GM18505 (cell line): ENCODE data around the gene LENG1.
A peak's percentile ranks its signal among the peaks of the same experiment; 100 is the strongest.
"Not testable (repeated sequence)": the region's sequence is repeated elsewhere in the genome, so short reads cannot be mapped to it uniquely, and the experiment has no call there.

Source experiments
- ATAC-seq: cut with Tn5 transposase; IDR thresholded peaks from one replicate; pipeline ENCODE4 v1.9.1; 2021; ENCODE audit not compliant: unreplicated experiment
- POLR2A ChIP-seq: IDR thresholded peaks from 4 replicates; pipeline ENCODE4 v1.6.1; 2011; ENCODE audit warnings: borderline replicate concordance; ENCODE audit not compliant: insufficient read depth, insufficient read length; ENCODE audit errors: extremely low read depth

The LENG1 gene

DNA sequence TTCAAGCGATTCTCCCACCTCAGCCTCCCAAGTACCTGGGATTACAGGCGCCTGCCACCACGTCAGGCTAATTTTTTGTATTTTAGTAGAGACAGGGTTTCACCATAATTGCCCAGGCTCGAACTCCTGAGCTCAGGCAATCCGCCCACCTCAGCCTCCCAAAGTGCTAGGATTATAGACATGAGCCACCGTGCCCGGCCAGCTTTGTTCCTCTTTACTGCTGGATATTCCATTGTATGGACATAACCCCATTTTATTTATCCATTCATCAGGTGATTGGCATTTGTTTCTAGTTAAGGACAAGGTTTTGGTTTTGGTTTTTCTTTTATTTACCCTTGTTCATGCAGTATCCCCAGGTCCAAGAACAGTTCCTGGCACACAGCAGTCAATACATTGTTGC lies 37.0 kb upstream of the LENG1 start:
- TF ChIP-seq POLR2A: no peak
- ATAC-seq: no peak

DNA sequence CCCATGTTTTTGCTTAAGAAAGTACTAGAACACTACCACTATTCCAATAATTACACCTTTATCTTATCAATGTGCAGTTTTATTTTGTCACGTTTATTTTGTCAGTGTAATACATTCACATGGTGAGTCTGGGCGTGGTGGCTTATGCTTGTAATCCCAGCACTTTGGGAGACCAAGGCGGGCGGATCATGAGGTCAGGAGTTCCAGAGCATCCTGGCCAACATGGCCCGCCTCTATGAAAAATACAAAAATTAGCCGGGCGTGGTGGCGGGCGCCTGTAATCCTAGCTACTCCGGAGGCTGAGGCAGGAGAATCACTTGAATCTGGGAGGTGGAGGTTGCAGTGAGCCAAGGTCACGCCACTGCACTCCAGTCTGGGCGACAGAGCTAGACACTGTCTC lies 34.9 kb upstream of the LENG1 start:
- not testable (repeated sequence) for ATAC-seq

DNA sequence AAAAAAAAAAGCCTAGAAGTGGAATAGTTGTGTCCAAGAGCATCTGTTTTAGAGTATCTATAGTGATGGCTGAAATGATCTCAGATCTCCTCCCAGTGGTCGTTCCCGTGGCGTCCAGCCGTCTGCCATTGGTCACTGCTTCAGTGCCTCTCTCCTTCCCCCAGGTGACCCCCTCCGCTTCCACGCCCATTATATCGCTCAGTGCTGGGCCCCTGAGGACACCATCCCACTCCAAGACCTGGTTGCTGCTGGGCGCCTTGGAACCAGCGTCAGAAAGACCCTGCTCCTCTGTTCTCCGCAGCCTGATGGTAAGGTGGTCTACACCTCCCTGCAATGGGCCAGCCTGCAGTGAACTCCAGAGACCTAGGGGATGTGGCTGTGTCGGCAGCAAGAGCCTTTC lies 33.5 kb upstream of the LENG1 start:
- no peak for ATAC-seq
- no peak for TF ChIP-seq POLR2A

DNA sequence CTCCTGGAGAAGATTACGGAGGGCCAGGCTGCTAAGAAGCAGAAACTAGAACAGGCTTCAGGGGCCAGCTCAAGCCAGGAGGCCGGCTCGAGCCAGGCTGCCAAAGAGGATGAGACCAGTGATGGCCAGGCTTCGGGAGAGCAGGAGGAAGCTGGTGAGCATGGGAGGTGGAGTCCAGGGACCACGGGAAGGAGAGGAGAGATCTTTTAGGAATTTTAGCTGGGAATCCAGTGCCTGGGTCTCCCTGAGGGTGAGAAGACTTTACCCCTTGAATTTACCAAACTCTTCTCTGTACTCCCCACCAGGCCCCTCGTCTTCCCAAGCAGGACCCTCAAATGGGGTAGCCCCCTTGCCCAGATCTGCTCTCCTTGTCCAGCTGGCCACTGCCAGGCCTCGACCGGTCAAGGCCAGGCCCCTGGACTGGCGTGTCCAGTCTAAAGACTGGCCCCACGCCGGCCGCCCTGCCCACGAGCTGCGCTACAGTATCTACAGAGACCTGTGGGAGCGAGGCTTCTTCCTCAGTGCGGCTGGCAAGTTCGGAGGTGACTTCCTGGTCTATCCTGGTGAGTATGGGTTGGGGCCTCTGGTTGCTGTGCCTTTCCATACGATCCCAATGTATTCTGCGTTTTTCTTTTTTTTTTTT lies 32.4 kb upstream of the LENG1 start:
- TF ChIP-seq POLR2A: no peak
- ATAC-seq: no peak

DNA sequence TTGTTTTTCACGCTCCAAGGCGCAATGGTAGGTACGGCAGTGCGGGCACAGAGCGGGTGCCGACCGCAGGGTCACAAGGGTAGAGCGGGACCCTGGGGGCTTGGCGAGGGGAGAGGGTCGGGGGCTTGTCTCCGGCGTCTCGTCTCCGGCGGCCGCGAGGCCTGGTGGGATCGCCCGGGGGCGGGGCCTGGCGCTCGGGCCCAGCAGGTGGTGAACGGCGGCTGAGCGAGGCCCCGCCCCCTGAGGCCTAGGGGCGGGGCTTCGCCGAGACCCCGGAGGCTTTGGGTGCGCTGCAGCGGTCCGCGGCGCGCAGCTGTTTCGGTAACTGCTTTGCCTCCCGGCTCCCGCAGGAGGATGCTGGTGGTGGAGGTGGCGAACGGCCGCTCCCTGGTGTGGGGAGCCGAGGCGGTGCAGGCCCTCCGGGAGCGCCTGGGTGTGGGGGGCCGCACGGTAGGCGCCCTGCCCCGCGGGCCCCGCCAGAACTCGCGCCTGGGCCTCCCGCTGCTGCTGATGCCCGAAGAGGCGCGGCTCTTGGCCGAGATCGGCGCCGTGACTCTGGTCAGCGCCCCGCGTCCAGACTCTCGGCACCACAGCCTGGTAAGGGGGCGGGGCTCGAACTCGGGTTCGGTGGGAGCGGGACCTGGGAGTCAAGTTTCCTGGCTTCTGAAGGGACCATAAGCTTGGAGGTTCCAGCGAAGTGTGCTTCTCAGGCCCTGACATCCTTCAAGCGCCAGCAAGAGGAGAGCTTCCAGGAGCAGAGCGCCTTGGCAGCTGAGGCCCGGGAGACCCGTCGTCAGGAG lies 31.7 kb upstream of the LENG1 start, which contains the start of gene TSEN34:
TSS of gene TSEN34 (plus strand) at position 298 of the 800 bp plus-strand sequence. CDS start at position 355, 57 bp downstream.
- TF ChIP-seq POLR2A: peak; percentile 80
- ATAC-seq: peak; percentile 23

DNA sequence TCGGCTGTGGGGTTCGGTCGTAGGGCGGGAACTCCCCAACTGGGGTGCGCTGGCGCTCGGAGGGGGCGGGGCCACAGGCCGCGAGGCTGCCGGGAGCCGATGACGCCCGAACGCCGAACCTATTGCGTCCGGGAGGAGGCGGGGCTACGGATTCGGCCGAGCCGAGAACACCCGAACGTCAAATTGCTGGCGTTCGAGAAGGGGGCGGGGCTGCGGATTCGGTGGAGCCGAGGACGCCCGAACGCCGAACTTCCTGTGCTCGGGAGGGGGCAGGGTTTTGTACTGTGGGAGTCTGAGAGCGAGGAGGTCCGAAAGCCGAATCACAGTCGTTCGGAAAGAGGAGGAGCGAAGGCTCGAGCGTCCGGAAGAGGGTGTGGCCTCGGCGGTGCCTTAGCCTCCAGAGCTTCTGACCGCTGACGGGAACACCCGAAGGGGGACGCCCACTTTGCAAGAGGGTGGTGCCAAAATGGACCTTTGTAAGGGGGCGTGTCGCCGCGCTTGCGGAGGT lies 31.0 kb upstream of the LENG1 start:
- no peak for TF ChIP-seq POLR2A

DNA sequence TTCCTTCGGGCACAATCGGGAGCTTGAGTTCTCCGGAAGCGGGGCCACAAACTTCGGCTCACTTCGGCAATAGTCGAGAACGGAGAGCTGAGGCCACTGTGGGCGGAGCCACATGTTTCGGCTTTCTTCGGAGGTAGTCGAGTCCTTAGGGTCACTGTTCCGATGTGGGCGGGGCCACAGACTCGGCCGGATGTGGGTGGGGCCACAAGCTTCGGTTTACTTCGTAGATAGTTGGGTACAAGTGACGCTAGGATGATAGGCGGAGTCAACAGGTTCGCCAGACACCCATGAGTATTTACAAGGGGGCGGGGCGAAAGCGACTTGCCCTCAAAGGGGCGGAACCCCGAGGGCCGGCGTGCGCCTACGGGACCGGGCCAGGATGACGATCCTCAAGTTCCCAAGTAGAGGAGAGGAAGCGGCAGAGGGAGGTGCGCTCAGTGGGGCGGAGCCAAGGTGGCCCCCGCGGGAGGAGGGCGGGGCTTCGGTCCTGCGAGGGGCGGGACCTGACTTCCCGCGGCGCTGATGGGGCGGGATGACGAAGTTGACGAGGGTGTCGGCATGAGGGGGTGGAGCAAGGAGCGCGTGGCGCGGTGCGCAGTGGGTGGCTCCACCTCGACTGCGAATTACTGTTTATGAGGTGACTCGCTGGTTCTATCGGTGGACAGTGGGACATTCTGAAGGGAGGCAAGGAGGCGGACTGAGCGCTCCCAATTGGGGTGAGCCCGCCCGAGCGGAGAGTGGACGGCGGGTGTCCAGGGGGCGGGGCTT lies 30.4 kb upstream of the LENG1 start:
- peak; percentile 44 for ATAC-seq
- TF ChIP-seq POLR2A: peak; percentile 80

More for the DNA sequence above, 31.0 kb upstream of the LENG1 start:
- peak; percentile 39 for ATAC-seq

DNA sequence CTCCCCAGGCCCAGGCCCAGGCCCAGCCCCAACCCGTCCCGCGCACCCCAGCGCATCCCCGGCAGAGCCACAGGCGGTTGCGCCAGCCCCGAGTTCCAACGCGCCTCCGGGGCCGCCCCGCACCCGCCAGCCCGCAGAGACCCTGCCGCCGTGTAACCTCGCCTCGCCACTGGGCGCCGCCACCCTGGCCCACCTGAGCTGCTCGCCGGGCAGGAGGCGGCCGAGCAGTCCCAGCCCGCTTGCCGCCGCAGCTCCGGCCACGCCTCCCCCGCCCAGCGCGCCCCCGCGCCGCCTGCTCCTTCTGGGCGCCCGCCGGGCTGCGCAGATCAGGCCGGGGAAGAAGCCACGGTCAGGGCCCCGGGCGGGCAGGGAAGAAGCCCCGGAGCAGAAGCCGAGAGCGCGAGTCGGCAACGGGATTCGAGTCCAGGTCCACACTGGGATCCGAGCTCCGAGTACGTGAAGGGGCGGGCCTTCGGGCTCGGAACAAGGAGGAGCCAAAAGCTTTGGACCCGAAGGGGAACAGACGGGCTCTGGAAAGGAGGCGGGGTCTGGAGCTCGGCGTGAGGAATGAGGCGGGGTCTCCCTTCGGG lies 29.7 kb upstream of the LENG1 start, which contains the start of gene MBOAT7:
TSS of gene MBOAT7 (minus strand) at position 436 of the 590 bp plus-strand sequence. CDS start 1,072 bp downstream, outside the sequence.
- peak; percentile 21 for ATAC-seq
- peak; percentile 70 for TF ChIP-seq POLR2A

DNA sequence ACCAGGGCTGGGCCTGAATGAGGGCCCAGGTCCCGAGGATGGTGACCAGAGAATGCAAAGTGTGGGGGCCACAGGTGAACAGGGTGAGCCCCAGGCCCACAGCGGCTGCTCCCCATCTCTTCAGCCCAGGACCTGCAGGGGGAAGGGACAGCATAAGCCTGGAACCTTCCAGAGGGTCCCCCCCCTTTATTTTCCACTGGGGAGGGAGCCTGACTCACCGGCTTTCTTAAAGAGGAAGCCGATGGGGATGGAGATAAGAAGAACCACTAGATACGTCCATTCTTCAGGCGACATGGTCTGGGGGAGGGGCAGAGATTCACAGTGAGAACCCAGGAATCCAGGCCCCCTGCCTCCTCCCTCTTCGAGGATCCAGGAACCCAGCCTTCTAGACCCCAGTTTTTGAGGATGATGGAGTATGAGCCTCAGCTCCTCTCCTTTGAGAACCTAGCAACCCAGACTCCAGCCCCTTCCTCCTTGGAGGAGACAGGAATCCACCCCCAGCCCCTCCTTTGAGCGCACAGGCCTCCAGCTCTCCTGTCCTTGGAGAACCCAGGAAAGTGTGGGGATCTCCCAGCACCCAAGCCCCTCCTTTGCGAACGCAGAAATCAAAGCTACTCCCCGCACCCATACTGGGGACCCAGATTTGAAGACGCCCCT lies 28.8 kb upstream of the LENG1 start:
- ATAC-seq: no peak
- no peak for TF ChIP-seq POLR2A

DNA sequence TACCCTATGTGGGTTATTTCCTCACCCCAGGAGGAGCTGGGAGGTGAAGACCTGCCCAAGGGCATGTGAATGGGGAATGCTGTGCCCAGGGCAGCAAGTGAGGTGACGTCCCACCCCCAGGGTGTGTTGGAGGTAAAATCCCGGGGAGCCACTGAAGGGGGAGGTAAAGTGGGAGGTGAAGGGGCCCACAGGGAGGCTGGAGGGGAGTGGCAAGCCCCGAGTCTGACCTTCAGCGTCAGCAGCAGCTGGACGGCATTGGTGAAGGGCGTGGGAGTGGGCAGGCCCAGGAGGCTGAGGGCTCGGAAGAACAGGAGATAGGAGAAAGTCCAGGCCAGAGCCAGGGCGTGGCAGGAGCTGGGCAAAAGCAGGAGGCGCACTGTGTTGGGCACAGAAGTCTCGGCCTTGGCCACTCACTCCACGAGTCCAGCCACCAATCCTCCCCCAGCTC lies 27.4 kb upstream of the LENG1 start:
- no peak for TF ChIP-seq POLR2A
- ATAC-seq: no peak

DNA sequence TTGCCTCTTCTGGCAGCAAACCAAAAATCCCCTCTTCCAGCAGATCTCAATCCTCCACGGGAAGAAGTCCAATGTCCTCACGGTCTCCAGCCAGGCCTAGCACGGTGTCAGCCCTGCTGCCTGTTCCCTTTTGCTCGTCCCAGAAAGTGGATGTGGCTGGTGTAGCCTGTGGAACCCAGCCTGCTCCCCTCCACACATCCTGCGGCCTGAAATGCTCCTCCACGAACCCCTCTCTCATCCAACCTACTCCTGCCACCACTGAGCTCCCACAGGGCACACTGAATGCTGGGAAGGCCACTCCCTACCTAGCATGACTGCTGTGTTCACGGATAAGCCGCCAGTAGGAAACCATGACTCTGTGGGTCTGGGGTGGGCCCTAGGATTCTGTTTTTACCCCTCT lies 26.8 kb upstream of the LENG1 start:
- TF ChIP-seq POLR2A: no peak

DNA sequence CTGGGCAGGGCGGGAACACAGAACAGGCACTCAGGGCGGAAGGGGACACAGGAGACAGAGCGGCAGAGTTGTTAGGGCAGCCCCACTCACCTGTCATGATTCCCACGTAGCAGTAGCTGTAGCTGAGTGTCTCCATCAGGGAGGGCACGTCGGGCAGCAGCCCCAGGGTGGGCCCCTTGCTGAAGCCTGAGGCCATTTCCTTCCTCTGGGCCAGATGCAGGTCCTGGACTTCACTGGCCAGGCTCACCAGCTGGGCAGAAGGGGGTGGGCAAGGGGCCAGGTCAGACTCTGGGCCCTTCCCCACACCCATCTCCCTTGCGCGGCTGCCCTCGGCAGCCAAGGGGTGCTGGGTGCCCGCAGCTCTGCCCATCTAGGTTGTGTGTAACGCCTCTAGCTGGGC lies 23.9 kb upstream of the LENG1 start:
- no peak for ATAC-seq
- TF ChIP-seq POLR2A: no peak

More for the DNA sequence above, 26.8 kb upstream of the LENG1 start:
- no peak for ATAC-seq

DNA sequence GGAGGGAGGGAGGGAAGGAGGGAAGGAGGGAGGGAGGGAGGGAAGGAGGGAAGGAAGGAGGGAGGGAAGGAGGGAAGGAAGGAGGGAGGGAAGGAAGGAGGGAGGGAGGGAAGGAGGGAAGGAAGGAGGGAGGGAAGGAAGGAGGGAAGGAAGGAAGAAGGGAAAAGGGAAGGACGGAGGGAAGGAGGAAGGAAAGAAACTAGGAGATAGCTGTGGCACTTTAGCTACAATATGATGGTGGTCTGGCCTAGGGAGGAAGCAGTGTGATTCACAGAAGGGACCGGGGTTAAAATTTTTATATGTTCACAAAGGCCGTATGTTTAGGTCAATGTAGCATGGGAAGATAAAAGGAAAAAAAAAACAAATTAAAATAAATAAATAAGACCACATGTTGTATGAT lies 22.4 kb upstream of the LENG1 start:
- not testable (repeated sequence) for ATAC-seq
